NB4 (cell line): Measurements from ENCODE around the gene IGSF11.

Experiments
- DNase-seq: peaks from one replicate; pipeline ENCODE4 v3.0.0; 2010; ENCODE audit warnings: low read depth
- H3K4me3 ChIP-seq: one replicate; pipeline ENCODE4 v1.5.1; 2011; ENCODE audit warnings: mild to moderate bottlenecking, low read depth, low read length, moderate library complexity
- MYC ChIP-seq: IDR thresholded peaks from 2 replicates; pipeline ENCODE4 v1.6.1; 2011; ENCODE audit warnings: low read depth, low read length
- POLR2A ChIP-seq: IDR thresholded peaks from 2 replicates; pipeline ENCODE4 v1.6.1; 2011; ENCODE audit warnings: mild to moderate bottlenecking; ENCODE audit not compliant: insufficient read length; ENCODE audit errors: extremely low read depth
- TF ChIP-seq, protein P1 (sequence below): IDR thresholded peaks from one replicate; pipeline ENCODE4 v1.5.1; 2012; ENCODE audit warnings: low read depth, low read length
- TF ChIP-seq, protein P2 (sequence below): IDR thresholded peaks from 2 replicates; pipeline ENCODE4 v1.6.1; 2011; ENCODE audit warnings: low read depth, low read length

Gene IGSF11

DNA sequence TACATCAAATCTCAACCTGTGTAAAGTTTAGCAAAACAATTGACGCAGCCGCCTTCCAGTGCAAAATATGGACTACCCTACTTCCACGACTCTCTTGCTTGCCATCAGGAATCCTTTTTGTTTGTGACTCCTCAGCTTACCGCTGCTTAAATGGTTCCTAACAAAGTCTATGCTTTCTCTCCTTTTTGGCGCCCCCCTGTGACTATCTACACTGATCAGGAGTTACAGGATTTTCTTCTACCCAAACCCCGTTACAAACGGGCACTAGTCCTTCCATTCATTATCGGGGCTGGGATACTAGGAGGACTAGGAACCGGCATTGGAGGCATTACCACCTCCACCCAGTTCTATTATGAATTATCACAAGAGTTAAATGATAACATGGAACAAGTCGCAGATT lies 184.0 kb downstream of the IGSF11 start:
- no peak overlapping the region for H3K4me3 ChIP-seq
- TF ChIP-seq POLR2A (no peak), MYC (no peak)
- TF ChIP-seq, protein P1, sequence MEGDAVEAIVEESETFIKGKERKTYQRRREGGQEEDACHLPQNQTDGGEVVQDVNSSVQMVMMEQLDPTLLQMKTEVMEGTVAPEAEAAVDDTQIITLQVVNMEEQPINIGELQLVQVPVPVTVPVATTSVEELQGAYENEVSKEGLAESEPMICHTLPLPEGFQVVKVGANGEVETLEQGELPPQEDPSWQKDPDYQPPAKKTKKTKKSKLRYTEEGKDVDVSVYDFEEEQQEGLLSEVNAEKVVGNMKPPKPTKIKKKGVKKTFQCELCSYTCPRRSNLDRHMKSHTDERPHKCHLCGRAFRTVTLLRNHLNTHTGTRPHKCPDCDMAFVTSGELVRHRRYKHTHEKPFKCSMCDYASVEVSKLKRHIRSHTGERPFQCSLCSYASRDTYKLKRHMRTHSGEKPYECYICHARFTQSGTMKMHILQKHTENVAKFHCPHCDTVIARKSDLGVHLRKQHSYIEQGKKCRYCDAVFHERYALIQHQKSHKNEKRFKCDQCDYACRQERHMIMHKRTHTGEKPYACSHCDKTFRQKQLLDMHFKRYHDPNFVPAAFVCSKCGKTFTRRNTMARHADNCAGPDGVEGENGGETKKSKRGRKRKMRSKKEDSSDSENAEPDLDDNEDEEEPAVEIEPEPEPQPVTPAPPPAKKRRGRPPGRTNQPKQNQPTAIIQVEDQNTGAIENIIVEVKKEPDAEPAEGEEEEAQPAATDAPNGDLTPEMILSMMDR: no peak
- TF ChIP-seq, protein P2, sequence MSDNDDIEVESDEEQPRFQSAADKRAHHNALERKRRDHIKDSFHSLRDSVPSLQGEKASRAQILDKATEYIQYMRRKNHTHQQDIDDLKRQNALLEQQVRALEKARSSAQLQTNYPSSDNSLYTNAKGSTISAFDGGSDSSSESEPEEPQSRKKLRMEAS: no peak
- no peak for DNase-seq
